ENCODE data around the gene ACER2.

Gene ACER2

DNA sequence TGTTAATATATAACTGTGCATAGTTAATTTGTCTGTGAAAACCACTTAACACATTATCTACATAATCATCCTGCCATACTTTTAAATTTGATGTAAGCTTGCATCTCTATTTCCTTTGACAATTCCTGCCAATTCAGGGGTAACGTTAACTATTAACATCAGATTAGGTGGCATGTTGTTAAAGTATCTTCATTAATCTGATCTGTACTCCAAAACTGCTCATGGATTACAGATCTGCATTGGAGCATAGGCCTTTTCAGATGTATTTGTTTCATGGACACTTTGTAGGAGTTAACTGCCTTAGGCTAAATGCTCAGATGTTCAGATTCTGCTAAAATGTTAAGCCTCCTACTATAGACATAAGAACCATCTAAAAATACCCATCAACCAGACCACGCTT lies 31.9 kb upstream of the ACER2 start:
- Mint-ChIP-seq H3K27me3 (ENCODE audit: low read depth, poor library complexity) (peaks cover 3% of the 10 kb centered on the region), H3K4me1 (peaks cover 39% of the 10 kb centered on the region), H3K36me3 (ENCODE audit: low read depth) (peaks cover 65% of the 10 kb centered on the region), H3K4me3 (peak overlapping the region; percentile 99), H3K9me3 (no peaks in the 10 kb centered on the region), H3K27ac (peak overlapping the region; percentile 95)
- DNase-seq, result no peak
- TF ChIP-seq, protein P1, sequence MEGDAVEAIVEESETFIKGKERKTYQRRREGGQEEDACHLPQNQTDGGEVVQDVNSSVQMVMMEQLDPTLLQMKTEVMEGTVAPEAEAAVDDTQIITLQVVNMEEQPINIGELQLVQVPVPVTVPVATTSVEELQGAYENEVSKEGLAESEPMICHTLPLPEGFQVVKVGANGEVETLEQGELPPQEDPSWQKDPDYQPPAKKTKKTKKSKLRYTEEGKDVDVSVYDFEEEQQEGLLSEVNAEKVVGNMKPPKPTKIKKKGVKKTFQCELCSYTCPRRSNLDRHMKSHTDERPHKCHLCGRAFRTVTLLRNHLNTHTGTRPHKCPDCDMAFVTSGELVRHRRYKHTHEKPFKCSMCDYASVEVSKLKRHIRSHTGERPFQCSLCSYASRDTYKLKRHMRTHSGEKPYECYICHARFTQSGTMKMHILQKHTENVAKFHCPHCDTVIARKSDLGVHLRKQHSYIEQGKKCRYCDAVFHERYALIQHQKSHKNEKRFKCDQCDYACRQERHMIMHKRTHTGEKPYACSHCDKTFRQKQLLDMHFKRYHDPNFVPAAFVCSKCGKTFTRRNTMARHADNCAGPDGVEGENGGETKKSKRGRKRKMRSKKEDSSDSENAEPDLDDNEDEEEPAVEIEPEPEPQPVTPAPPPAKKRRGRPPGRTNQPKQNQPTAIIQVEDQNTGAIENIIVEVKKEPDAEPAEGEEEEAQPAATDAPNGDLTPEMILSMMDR (IDR thresholded peaks at IDR 0.05), result no peak

DNA sequence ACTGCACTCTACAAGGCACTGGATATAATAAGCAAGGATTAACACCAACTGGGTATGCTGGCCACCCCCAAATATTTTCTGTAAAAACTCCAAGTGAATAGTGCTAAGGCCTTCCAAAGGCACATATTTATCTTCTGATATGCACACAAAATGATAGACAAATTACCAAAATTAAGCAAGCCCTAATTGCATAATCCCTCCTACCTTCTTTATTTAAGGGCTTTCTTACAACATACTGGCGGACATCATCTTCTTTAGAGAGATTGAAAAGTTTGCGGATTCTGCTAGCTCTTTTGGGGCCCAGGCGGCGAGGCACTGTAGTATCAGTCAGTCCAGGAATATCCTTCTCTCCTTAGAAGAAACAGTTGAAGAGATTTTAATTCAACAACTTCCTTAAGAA lies 30.6 kb upstream of the ACER2 start:
- Mint-ChIP-seq H3K9me3 (no peaks in the 10 kb centered on the region), H3K27ac (peak overlapping the region; percentile 100), H3K27me3 (ENCODE audit: low read depth, poor library complexity) (peaks cover 3% of the 10 kb centered on the region), H3K36me3 (ENCODE audit: low read depth) (peaks cover 62% of the 10 kb centered on the region), H3K4me1 (peaks cover 39% of the 10 kb centered on the region), H3K4me3 (peak overlapping the region; percentile 99)
- TF ChIP-seq, protein P1 (IDR thresholded peaks at IDR 0.05), result no peak
- no peak for DNase-seq

GRCh38 chr9:19378647-19379046 lies 30.2 kb upstream of the ACER2 start:
- peaks cover 39% of the 10 kb centered on the region for H3K4me1 Mint-ChIP-seq

DNA sequence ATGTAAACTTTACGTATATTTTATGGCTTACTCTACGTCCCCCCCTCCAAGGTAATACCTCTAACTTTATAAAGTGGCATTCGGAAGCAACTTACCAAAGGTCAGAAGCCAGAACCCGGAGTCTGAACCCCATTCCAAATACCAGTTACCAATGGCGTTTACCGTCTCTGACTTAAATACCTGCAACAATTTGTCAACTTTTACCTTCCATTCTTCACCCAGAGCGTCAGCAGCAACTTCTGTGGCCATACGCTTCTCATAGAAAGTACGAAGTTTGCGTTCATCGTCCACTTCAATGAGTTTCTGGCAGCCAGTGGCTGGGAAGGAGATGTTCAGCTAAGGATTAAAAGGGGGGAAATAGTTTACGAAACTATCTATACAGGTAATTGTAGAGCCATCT lies 29.5 kb upstream of the ACER2 start:
- DNase-seq, result no peak
- TF ChIP-seq, protein P1 (IDR thresholded peaks at IDR 0.05), result no peak
- Mint-ChIP-seq H3K36me3 (ENCODE audit: low read depth) (peaks cover 51% of the 10 kb centered on the region), H3K4me1 (peaks cover 39% of the 10 kb centered on the region), H3K27ac (peak overlapping the region; percentile 100), H3K27me3 (ENCODE audit: low read depth, poor library complexity) (peaks cover 3% of the 10 kb centered on the region), H3K4me3 (peak overlapping the region; percentile 99), H3K9me3 (no peaks in the 10 kb centered on the region)

More at GRCh38 chr9:19378647-19379046, 30.2 kb upstream of the ACER2 start:
- Mint-ChIP-seq H3K9me3 (no peaks in the 10 kb centered on the region), H3K27ac (peak overlapping the region; percentile 100), H3K36me3 (ENCODE audit: low read depth) (peaks cover 58% of the 10 kb centered on the region), H3K27me3 (ENCODE audit: low read depth, poor library complexity) (peaks cover 3% of the 10 kb centered on the region), H3K4me3 (peak overlapping the region; percentile 99)
- peak; percentile 27 for DNase-seq
- TF ChIP-seq, protein P1 (IDR thresholded peaks at IDR 0.05), result no peak

DNA sequence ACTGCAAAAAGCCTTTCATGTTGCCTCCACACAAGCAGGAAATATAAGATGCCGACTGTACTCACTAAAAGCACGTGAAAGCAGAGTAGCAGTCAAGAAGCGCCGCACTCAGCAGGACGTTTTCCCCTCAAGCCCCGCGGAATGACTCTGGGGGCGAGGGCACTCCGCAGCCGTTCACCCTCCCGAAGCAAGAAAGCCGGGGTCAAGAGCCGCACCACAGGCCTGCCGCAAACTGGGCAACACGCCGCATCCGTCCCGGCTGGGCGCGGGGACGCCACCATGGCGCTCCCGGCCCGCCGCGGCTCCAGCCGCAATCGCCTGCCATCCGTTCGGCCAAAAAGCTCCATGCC lies 29.1 kb upstream of the ACER2 start:
- DNase-seq, result peak; percentile 55
- Mint-ChIP-seq H3K4me1 (peaks cover 39% of the 10 kb centered on the region), H3K27ac (peak overlapping the region; percentile 100), H3K27me3 (ENCODE audit: low read depth, poor library complexity) (peaks cover 3% of the 10 kb centered on the region), H3K36me3 (ENCODE audit: low read depth) (peaks cover 47% of the 10 kb centered on the region), H3K9me3 (no peaks in the 10 kb centered on the region), H3K4me3 (peak overlapping the region; percentile 99)
- TF ChIP-seq, protein P1 (IDR thresholded peaks at IDR 0.05), result no peak

DNA sequence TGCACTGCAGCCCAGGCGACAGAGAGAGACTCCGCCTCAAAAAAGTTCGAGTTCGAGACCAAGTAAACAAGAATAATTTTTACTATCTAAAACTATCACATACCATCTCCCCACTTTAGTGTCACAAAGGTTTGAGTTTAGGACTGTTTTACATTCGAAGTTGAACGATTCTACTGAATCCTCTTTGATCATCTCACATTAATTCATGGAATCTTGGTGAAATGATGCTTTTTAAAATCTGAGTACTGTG lies 28.1 kb upstream of the ACER2 start:
- Mint-ChIP-seq H3K36me3 (ENCODE audit: low read depth) (peaks cover 37% of the 10 kb centered on the region), H3K27ac (peak overlapping the region; percentile 100), H3K9me3 (no peaks in the 10 kb centered on the region), H3K4me1 (peaks cover 39% of the 10 kb centered on the region), H3K4me3 (peak overlapping the region; percentile 99), H3K27me3 (ENCODE audit: low read depth, poor library complexity) (peaks cover 3% of the 10 kb centered on the region)
- no peak for DNase-seq
- TF ChIP-seq, protein P1 (IDR thresholded peaks at IDR 0.05), result no peak

Data from nephron progenitor cell (in vitro differentiated cells).